ENCODE measurements around the gene PSD2. TPM values are rescaled to one million over a fixed set of nuclear protein-coding genes. Genes with fewer than 3 reads are reported as not detected.
"Not testable (repeated sequence)": the region's sequence is repeated elsewhere in the genome, so short reads cannot be mapped to it uniquely, and the experiment has no call there.

Gene PSD2
- polyA plus RNA-seq, 3 donors: 0.09 to 0.39 (median 0.11) TPM

GRCh38 chr5:139784488-139784887, 11.1 kb upstream of the PSD2 start:
- WGBS, 3 donors: 94 to 96% (median 95%) methylated on average over 3 of the region's 3 CpGs
- H3K27ac ChIP-seq (ENCODE audit: low read depth, low read length): no peak overlapping the region

DNA sequence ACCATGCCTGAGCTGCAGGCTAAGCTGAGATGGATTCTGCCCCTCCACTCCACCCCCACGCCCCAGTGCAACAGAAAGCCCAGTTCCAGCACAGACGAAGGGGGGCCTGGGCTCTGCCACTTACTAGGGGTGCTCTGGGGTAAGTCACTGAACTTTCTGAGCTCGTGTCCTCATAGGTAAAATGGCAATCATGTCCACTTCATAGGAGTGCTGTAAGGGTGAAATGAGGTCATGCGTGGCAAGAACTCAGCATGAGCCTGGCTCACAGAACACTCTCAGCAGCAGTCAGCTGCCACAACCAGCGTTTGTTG, 8.4 kb upstream of the PSD2 start:
- no peak overlapping the region for H3K27ac ChIP-seq (ENCODE audit: low read depth, low read length)
- WGBS, 3 donors: 22 to 24% (median 24%) methylated on average over 5 of the region's 5 CpGs

- H3K27ac ChIP-seq (ENCODE audit: low read depth, low read length): no peak overlapping the region
- 0 to 1% (median 0%) methylated on average over 47 to 57 of the region's 57 CpGs for WGBS, 3 donors
These were observed 7.9 kb upstream of the PSD2 start for GRCh38 chr5:139787568-139788293.

DNA sequence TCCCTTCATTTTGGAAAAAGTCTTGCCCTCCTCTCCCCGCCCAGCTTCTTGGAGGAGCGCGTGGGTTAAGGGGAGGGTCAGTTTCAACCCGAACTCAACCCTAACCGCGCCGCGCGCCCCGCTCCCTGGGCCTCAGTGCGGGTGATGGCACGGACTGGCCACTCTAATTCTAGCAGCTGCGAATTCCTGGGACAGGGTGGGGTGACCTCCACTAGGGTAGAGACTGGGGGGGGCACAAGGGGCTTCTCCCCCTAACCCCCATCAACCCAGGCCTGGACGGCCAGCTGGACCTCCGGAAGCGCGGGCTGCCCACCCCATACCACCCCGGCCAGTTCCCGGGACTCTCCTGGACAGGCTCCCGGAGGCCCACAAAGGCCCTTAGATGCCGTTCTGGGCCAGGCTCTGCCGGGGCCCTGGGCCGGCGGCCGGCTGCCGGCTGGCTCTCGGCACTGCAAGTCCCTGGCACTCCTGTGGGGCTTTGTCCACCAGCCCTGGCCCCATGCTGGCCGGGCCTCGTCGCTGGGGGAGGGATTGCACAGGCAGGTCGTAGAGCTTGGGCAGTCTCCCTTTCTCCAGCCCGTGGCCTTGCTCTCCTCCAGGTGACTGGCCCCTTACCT, 7.2 kb upstream of the PSD2 start:
- H3K27ac ChIP-seq (ENCODE audit: low read depth, low read length): no peak overlapping the region
- 40 to 47% (median 46%) methylated on average over 32 of the region's 32 CpGs for whole genome bisulfite sequencing, 3 donors

- H3K27ac ChIP-seq (ENCODE audit: low read depth, low read length): no peak overlapping the region
- WGBS, 3 donors: 92% methylated on average over 12 of the region's 12 CpGs
These were observed 6.3 kb upstream of the PSD2 start for GRCh38 chr5:139789116-139789844.

DNA sequence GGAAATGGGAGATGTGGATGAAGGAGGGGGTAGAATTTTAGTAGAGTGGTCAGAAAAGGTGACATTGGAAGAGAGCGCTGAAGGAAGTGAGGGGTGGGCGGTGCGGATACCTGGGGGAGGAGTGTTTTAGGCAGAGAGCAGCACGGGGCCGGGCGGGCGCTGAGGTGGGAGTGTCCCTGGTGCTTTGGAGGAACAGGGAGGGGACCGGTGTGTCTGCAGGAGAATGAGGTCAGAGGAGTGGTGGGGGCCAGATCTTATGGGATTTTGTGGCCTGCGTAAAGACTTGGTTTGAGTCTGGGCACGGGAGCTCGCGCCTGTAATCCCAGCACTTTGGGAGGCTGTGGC, 5.8 kb upstream of the PSD2 start:
- 93% methylated on average over 12 of the region's 12 CpGs for WGBS, 3 donors
- no peak overlapping the region for H3K27ac ChIP-seq (ENCODE audit: low read depth, low read length)

GRCh38 chr5:139792218-139792617, 3.4 kb upstream of the PSD2 start:
- no peak overlapping the region for H3K27ac ChIP-seq (ENCODE audit: low read depth, low read length)
- WGBS, 3 donors: 79 to 89% (median 84%) methylated on average over 2 of the region's 2 CpGs

- WGBS, 3 donors: 85 to 91% (median 91%) methylated on average over 2 of the region's 2 CpGs
- H3K27ac ChIP-seq (ENCODE audit: low read depth, low read length): not testable (repeated sequence)
These were observed 3.0 kb upstream of the PSD2 start for GRCh38 chr5:139792655-139793054.

GRCh38 chr5:139794067-139794846, 1.4 kb upstream of the PSD2 start:
- 73 to 76% (median 75%) methylated on average over 6 of the region's 6 CpGs for WGBS, 3 donors
- H3K27ac ChIP-seq (ENCODE audit: low read depth, low read length): no peak overlapping the region

GRCh38 chr5:139796061-139796806, 626 bp downstream of the PSD2 start:
- 3 to 7% (median 4%) methylated on average over 37 to 47 of the region's 47 CpGs for WGBS, 3 donors
- no peak overlapping the region for H3K27ac ChIP-seq (ENCODE audit: low read depth, low read length)

DNA sequence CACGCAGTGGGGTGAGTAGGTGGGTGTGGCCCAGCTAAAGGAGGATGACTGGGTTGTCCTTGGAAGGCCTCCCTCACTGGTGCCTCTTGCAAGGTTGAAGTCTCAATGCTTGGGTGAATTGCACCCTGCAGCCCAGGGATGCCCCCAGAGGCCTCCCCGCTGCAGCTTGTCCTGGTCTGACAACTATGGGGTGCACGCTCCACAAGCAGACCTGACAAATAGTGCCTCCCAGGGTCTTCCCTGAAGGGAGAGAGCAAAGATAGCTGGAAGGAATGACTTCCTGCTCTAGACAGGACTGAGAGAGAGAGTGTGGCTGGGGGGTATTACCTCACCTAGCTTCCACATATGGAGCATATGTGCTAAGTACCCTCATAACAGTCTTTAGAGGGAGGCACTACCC, 1.7 kb downstream of the PSD2 start:
- WGBS, 3 donors: 75 to 80% (median 75%) methylated on average over 3 of the region's 3 CpGs
- H3K27ac ChIP-seq (ENCODE audit: low read depth, low read length): no peak overlapping the region

DNA sequence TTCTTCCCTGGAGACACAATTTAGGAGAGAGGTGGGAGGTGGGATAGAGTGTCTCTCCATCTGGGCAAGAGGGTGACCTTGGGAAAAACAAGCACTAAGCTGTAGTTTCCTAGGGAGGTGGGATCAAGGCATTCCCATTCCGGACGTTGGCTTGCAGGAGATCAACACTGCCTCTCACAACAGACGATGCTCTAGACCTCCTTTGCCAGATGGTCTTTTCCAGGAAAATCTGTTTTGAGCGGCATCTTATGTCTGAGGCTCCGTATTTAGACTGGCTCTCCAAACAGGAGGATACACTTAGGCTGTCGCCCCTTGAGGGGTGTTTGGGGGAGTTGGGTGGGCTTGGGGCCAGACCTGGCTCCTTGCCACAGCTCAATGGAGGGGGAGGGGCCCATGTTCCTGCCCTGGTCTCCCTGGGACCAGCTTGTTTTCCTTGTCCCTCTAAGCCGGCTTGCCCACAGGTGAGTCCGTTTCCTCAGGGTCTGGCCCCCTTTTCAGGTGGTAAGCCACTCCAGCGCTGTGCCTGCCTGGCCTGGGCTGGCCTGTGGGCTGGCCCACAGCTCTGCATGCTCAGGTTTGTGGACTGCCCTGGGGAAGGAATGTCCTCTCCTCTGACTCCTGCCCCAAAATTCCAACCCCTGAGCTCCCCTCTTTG, 2.4 kb downstream of the PSD2 start:
- H3K27ac ChIP-seq (ENCODE audit: low read depth, low read length): no peak overlapping the region
- WGBS, 3 donors: 51 to 60% (median 59%) methylated on average over 9 of the region's 9 CpGs

DNA sequence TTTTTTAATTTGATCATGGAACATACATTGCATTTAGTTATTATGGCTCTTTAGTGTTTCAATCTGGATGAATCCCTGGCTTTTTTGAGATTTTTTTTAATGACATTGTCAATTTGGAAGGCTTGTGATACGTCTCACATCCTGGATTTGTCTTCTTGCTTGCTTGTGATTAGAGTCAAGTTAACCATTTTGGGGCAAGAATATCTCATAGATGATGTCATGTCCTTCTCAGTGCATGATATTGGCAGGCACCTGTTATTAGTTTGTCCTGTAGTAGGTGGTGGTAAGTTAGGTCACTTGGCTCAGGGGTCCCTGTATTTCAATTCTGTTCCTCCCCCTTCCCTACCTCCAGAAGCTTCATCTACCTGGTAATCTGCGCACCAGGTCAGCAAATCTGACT, 3.3 kb downstream of the PSD2 start:
- WGBS, 3 donors: 76 to 93% (median 80%) methylated on average over 2 of the region's 2 CpGs
- no peak overlapping the region for H3K27ac ChIP-seq (ENCODE audit: low read depth, low read length)

DNA sequence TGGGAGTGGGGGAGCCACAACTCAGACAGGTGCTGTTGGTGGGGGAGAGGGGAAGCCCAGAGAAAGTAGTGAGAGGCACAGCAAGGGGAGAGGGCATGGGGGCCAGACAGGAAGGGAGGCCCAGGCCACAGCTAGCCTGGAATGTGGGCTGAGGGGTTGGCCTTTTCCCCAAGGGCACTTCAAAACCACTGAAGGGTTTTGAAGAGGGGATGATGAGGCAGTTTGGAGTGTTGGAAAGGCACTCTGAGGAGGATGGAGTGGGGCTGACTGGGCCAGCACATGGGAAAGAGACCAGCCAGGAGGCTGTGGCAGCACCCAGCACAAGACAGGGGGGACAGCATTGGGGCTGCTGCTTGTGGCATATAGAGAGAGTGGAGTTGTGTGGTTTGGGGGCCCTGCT, 3.8 kb downstream of the PSD2 start:
- H3K27ac ChIP-seq (ENCODE audit: low read depth, low read length): no peak overlapping the region

- 94 to 100% (median 98%) methylated on average over 2 of the region's 2 CpGs for WGBS, 3 donors
- no peak overlapping the region for H3K27ac ChIP-seq (ENCODE audit: low read depth, low read length)
These were observed 8.4 kb downstream of the PSD2 start for GRCh38 chr5:139803978-139804377.

DNA sequence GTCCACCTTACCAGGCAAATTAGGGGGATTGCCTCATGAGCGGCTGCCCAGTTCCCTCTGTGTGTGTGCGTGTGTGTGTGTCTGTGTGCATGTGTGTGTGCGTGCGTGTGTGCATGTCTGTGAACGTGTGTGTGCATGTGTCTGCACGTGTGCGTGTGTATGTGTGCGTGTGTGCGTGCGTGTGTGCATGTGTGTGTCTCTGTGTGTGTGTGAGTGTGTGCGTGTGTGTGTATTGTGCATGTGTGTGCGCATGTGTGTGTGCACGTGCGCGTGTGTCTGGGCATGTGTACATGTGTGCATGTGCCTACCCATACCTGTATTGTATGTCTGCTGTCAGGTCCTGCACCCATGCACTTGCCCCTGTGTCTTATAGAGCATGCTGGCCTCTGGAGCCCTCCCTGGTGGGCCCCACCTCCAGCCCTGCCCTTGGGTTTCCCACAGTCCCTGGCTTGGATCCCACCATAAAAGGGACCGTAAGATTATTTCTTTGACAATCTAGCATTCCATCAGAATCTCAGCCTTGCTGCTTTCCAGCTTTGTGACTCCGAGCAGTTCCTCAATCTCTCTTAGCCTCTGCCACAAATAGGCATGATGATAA, 9.3 kb downstream of the PSD2 start:
- WGBS, 3 donors: 91 to 94% (median 92%) methylated on average over 17 of the region's 17 CpGs
- H3K27ac ChIP-seq (ENCODE audit: low read depth, low read length): no peak overlapping the region

- 83 to 93% (median 89%) methylated on average over 2 of the region's 2 CpGs for WGBS, 3 donors
- no peak overlapping the region for H3K27ac ChIP-seq (ENCODE audit: low read depth, low read length)
These were observed 9.9 kb downstream of the PSD2 start for GRCh38 chr5:139805545-139805944.

- WGBS, 3 donors: 72 to 91% (median 89%) methylated on average over 4 of the region's 4 CpGs
- no peak overlapping the region for H3K27ac ChIP-seq (ENCODE audit: low read depth, low read length)
These were observed 10.5 kb downstream of the PSD2 start for GRCh38 chr5:139806111-139806510.
